HG02840 (cell line): ENCODE results near the gene SPRY1.

Source experiments
- ATAC-seq: cut with Tn5 transposase; IDR thresholded peaks from one replicate; pipeline ENCODE4 v1.9.1; 2021; ENCODE audit warnings: mild to moderate bottlenecking, moderate library complexity, moderate number of reproducible peaks; ENCODE audit not compliant: unreplicated experiment, low FRiP score

The SPRY1 gene

GRCh38 chr4:123378794-123379193, 17.8 kb upstream of the SPRY1 start:
- no peak for ATAC-seq

GRCh38 chr4:123379392-123379791, 17.2 kb upstream of the SPRY1 start:
- no peak for ATAC-seq

- ATAC-seq: no peak
These were observed 15.6 kb upstream of the SPRY1 start for GRCh38 chr4:123380728-123381716.

- ATAC-seq: no peak
These were observed 14.6 kb upstream of the SPRY1 start for GRCh38 chr4:123381996-123382395.

- ATAC-seq: no peak
These were observed 13.0 kb upstream of the SPRY1 start for GRCh38 chr4:123383566-123383965.

- ATAC-seq: no peak
These were observed 10.0 kb upstream of the SPRY1 start for GRCh38 chr4:123386609-123387008.

- no peak for ATAC-seq
These were observed 5.6 kb upstream of the SPRY1 start for GRCh38 chr4:123390846-123391456.

GRCh38 chr4:123393721-123394120, 2.9 kb upstream of the SPRY1 start:
- ATAC-seq: no peak

GRCh38 chr4:123397144-123398065, 810 bp downstream of the SPRY1 start:
- ATAC-seq: peak; percentile 4

GRCh38 chr4:123398066-123398852, 1.7 kb downstream of the SPRY1 start:
- ATAC-seq: peak; percentile 58

GRCh38 chr4:123398853-123399626, 2.4 kb downstream of the SPRY1 start:
- no peak for ATAC-seq

- no peak for ATAC-seq
These were observed 3.2 kb downstream of the SPRY1 start for GRCh38 chr4:123399627-123400358.

- ATAC-seq: no peak
These were observed 4.9 kb downstream of the SPRY1 start for GRCh38 chr4:123401271-123402120.

- ATAC-seq: no peak
These were observed 5.5 kb downstream of the SPRY1 start for GRCh38 chr4:123402121-123402465.

GRCh38 chr4:123403080-123403604, 6.5 kb downstream of the SPRY1 start:
- no peak for ATAC-seq

GRCh38 chr4:123404533-123404932, 7.9 kb downstream of the SPRY1 start:
- ATAC-seq: no peak

- ATAC-seq: no peak
These were observed 8.8 kb downstream of the SPRY1 start for GRCh38 chr4:123405267-123405865.
